HEK293 (cell line): Measurements from ENCODE around the gene DHRS4.
"Not testable (repeated sequence)": the region's sequence is repeated elsewhere in the genome, so short reads cannot be mapped to it uniquely, and the experiment has no call there.

Source experiments
- CTCF ChIA-PET: fragments of 350-600 bp; formaldehyde crosslinking; extraction: SDS; loops from one replicate; lab custom pipeline; 2021; ENCODE audit warnings: antibody characterized with exemption; lab: Yijun Ruan, JAX
- POLR2A ChIA-PET: fragments of 300-600 bp; formaldehyde crosslinking; extraction: SDS; loops from one replicate; lab custom pipeline; 2020; ENCODE audit warnings: antibody characterized with exemption, inconsistent platforms; lab: Yijun Ruan, JAX
- H3K27ac ChIP-seq: fragments of 200-500 bp; sonication (Bioruptor generic); 2 replicates; pipeline ENCODE4 v1.5.1; 2014; ENCODE audit warnings: low read depth, low read length, control low read depth, inconsistent platforms; ENCODE audit errors: extremely low read depth
- H3K36me3 ChIP-seq, 2 experiments: fragments of 200-500 bp in 1 of 2; sonication (Bioruptor generic) in 1 of 2; 1 replicate in 1 of 2; 2 replicates in 1 of 2; pipeline ENCODE4 v1.5.1; 2014 to 2017; ENCODE audit warnings: inconsistent platforms in 2 of 2, low read length in 2 of 2; ENCODE audit not compliant: control insufficient read depth in 2 of 2, insufficient read depth in 1 of 2
- H3K4me1 ChIP-seq: fragments of 200-500 bp; sonication (Bioruptor generic); 2 replicates; pipeline ENCODE4 v1.5.1; 2014; ENCODE audit warnings: mild to moderate bottlenecking, low read length, inconsistent platforms; ENCODE audit not compliant: control insufficient read depth, insufficient read depth
- H3K4me3 ChIP-seq: 2 replicates; pipeline ENCODE4 v1.5.1; 2011; ENCODE audit warnings: low read depth, mild to moderate bottlenecking, control low read depth, low read length, moderate library complexity
- H3K9me3 ChIP-seq: fragments of 200-500 bp; sonication (Bioruptor generic); 2 replicates; pipeline ENCODE4 v1.5.1; 2014; ENCODE audit warnings: low read depth, low read length, inconsistent platforms; ENCODE audit not compliant: control insufficient read depth, insufficient read depth

Gene DHRS4

GRCh38 chr14:23957913-23958569, 4.5 kb downstream of the DHRS4 start:
- H3K27ac ChIP-seq, H3K4me3 ChIP-seq, CTCF ChIA-PET, H3K9me3 ChIP-seq, H3K4me1 ChIP-seq, H3K36me3 ChIP-seq: not testable (repeated sequence)
- POLR2A ChIA-PET = interaction anchor here (0.6 kb wide), 1 partner anchor 293 kb away, joined by 4 read pairs; no protein-coding TSS in a partner anchor

GRCh38 chr14:23960899-23961298, 7.3 kb downstream of the DHRS4 start:
- CTCF ChIA-PET = not testable (repeated sequence)

GRCh38 chr14:23961704-23962103, 8.1 kb downstream of the DHRS4 start:
- CTCF ChIA-PET, H3K9me3 ChIP-seq, H3K4me3 ChIP-seq, POLR2A ChIA-PET, H3K4me1 ChIP-seq, H3K27ac ChIP-seq, H3K36me3 ChIP-seq: not testable (repeated sequence)

More at GRCh38 chr14:23960899-23961298, 7.3 kb downstream of the DHRS4 start:
- H3K36me3 ChIP-seq, H3K27ac ChIP-seq, H3K9me3 ChIP-seq, H3K4me3 ChIP-seq, H3K4me1 ChIP-seq, POLR2A ChIA-PET: not testable (repeated sequence)

GRCh38 chr14:23969130-23969480, 15.5 kb downstream of the DHRS4 start:
- H3K9me3 ChIP-seq, POLR2A ChIA-PET, H3K27ac ChIP-seq, H3K36me3 ChIP-seq, CTCF ChIA-PET, H3K4me3 ChIP-seq, H3K4me1 ChIP-seq: not testable (repeated sequence)

- H3K27ac ChIP-seq, CTCF ChIA-PET, H3K4me3 ChIP-seq, H3K36me3 ChIP-seq, POLR2A ChIA-PET, H3K9me3 ChIP-seq, H3K4me1 ChIP-seq: not testable (repeated sequence)
Observed at GRCh38 chr14:23969481-23970282, 16.1 kb downstream of the DHRS4 start.

GRCh38 chr14:23970283-23970659, 16.7 kb downstream of the DHRS4 start:
- H3K4me1 ChIP-seq, H3K36me3 ChIP-seq, CTCF ChIA-PET, H3K27ac ChIP-seq, H3K9me3 ChIP-seq, POLR2A ChIA-PET, H3K4me3 ChIP-seq: not testable (repeated sequence)

- H3K4me3 ChIP-seq, H3K4me1 ChIP-seq, H3K27ac ChIP-seq, POLR2A ChIA-PET, H3K9me3 ChIP-seq, CTCF ChIA-PET, H3K36me3 ChIP-seq: not testable (repeated sequence)
Observed at GRCh38 chr14:23973178-23973577, 19.6 kb downstream of the DHRS4 start.

GRCh38 chr14:23974041-23974440, 20.5 kb downstream of the DHRS4 start:
- H3K4me3 ChIP-seq, H3K9me3 ChIP-seq, H3K27ac ChIP-seq, POLR2A ChIA-PET, H3K36me3 ChIP-seq, H3K4me1 ChIP-seq: not testable (repeated sequence)
- CTCF ChIA-PET = interaction anchor here (0.7 to 1.1 kb wide), 3 partner anchors 10 to 134 kb away, joined by 3 read pairs; no protein-coding TSS in a partner anchor

GRCh38 chr14:23977208-23977607, 23.6 kb downstream of the DHRS4 start:
- H3K4me1 ChIP-seq, H3K36me3 ChIP-seq, H3K4me3 ChIP-seq, POLR2A ChIA-PET, H3K9me3 ChIP-seq, H3K27ac ChIP-seq: not testable (repeated sequence)
- CTCF ChIA-PET = interaction anchor here (1.2 kb wide), 1 partner anchor 22 kb away, joined by 4 read pairs; no protein-coding TSS in a partner anchor

GRCh38 chr14:23981951-23982813, 28.6 kb downstream of the DHRS4 start:
- CTCF ChIA-PET, H3K9me3 ChIP-seq: not testable (repeated sequence)

More at GRCh38 chr14:23981951-23982813, 28.6 kb downstream of the DHRS4 start:
- H3K4me1 ChIP-seq, POLR2A ChIA-PET, H3K4me3 ChIP-seq, H3K36me3 ChIP-seq, H3K27ac ChIP-seq: not testable (repeated sequence)
